ENCODE data around the gene RHOBTB3. TPM values are rescaled to one million over a fixed set of nuclear protein-coding genes. Genes with fewer than 3 reads are reported as not detected.

The RHOBTB3 gene
- total RNA-seq, 4 donors from 2014 or later, result 40.1 to 134 (median 86.9) TPM

DNA sequence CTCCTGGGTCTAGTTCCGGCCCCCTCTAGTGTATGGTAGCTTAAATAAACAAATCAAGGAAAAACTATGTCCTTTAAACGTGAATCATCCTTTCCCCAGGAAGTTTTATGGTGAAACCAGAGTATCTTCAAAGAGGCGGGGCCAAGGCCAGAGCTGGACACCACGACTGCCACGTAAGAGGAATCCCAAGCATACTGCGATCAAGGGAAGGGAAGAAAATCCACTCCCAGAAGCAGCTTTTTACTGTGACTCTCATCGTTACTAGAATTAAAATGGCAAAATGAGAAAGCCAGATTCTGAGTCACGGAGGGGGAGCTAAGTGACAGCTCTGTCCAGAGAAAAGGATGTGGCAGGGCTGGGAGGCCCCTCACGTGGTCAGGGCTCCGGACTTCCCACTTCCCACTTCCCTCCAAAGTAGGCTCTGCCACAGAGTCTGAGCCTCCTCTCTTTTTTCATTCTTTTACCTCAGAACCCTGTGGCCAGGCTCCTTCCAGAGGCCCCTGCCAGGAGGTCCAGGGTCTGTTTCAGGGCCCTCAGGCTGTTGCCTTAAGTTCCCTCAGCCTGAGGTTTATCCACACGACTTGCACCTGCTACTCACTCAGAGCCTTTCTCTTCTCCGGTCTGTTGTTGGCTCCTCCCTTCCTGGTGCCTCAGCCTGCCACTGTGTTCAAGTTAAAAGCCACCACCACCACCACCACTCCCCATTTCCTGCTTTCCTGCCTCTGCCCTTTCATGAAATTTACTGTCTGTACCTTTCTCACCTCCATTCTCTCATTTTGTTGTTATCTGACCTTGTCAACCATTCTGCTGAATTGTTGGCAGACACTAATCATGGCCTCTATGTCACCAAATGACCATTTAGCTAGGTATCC lies 92.8 kb downstream of the RHOBTB3 start:
- DNase-seq (peak; percentile 50 to 79), ATAC-seq (peak; percentile 53 to 59)
- H3K36me3 ChIP-seq, result peaks cover 0 to 20% of the 10 kb centered on the region in 2 donors
- peak overlapping the region; percentile 87 to 92 (median 91) for H3K27ac ChIP-seq
- H3K4me1 ChIP-seq, result peaks cover 34 to 38% of the 10 kb centered on the region in 2 donors
- intact Hi-C loops (cut with DNase I; ENCODE audit: low total_unique reads), result loop anchor here (1.0 to 5.0 kb wide), 3 partner anchors 7 to 878 kb away; no protein-coding TSS in a partner anchor
- no peaks in the 10 kb centered on the region for H3K27me3 ChIP-seq
- TF ChIP-seq CTCF (IDR thresholded peaks at IDR 0.05 in 4 of 5, conservative IDR thresholded peaks at IDR 0.05 in 1 of 5) (no peak), POLR2A (IDR thresholded peaks at IDR 0.05) (peak; percentile 42 to 65)
- in situ Hi-C loops (cut with MboI; ENCODE audit: low sequenced_read_pairs in 4 of 4), result no loop called here
- peak overlapping the region; percentile 75 to 100 (median 84) for H3K4me3 ChIP-seq
- H3K9me3 ChIP-seq, result no peaks in the 10 kb centered on the region

GRCh38 chr5:95824747-95825146 lies 93.6 kb downstream of the RHOBTB3 start:
- intact Hi-C loops (cut with DNase I; ENCODE audit: low total_unique reads) (loop anchor here (5.0 kb wide), 1 partner anchor 878 kb away; no protein-coding TSS in a partner anchor), in situ Hi-C loops (cut with MboI; ENCODE audit: low sequenced_read_pairs in 4 of 4) (loop anchor here in 1 of 4 donors (25.0 kb wide), 1 partner anchor 888 kb away; no protein-coding TSS in a partner anchor)
- H3K4me3 ChIP-seq, result peak overlapping the region in 2 of 4 donors; percentile 75 to 91
- peak overlapping the region; percentile 87 to 92 (median 91) for H3K27ac ChIP-seq
- TF ChIP-seq CTCF (IDR thresholded peaks at IDR 0.05 in 4 of 5, conservative IDR thresholded peaks at IDR 0.05 in 1 of 5) (no peak), POLR2A (IDR thresholded peaks at IDR 0.05) (no peak)
- no peaks in the 10 kb centered on the region for H3K27me3 ChIP-seq
- no peak for ATAC-seq
- peaks cover 26 to 31% of the 10 kb centered on the region in 2 donors for H3K4me1 ChIP-seq
- no peaks in the 10 kb centered on the region for H3K9me3 ChIP-seq
- DNase-seq, result no peak
- H3K36me3 ChIP-seq, result peaks cover 0 to 14% of the 10 kb centered on the region in 2 donors

DNA sequence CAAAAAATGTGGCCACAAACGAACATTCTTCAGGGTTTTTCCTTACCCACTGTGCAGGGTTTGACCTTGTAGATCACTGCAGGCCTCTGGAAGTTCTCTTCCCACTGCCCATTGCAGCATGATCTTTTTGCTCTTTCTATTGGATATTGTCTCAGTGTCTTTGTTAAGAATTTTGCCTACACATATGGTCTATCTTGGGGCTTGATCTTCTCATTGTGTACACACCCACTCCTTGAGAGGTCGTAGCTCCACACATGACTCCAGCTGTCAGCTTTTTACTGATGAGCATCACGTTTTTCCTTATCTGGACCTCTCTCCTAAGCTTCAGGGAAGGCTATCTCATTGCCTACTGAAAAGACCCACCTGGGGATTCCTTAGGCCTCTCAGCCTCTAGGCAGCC lies 94.4 kb downstream of the RHOBTB3 start:
- in situ Hi-C loops (cut with MboI; ENCODE audit: low sequenced_read_pairs in 4 of 4), result loop anchor here in 1 of 4 donors (25.0 kb wide), 1 partner anchor 887 kb away; no protein-coding TSS in a partner anchor
- Histone ChIP-seq H3K9me3 (no peaks in the 10 kb centered on the region), H3K4me3 (no peak overlapping the region), H3K36me3 (peaks cover 0 to 10% of the 10 kb centered on the region in 2 donors), H3K4me1 (peaks cover 19 to 24% of the 10 kb centered on the region in 2 donors), H3K27me3 (no peaks in the 10 kb centered on the region), H3K27ac (no peak overlapping the region)
- intact Hi-C loops (cut with DNase I; ENCODE audit: low total_unique reads), result no loop called here
- TF ChIP-seq CTCF (IDR thresholded peaks at IDR 0.05 in 4 of 5, conservative IDR thresholded peaks at IDR 0.05 in 1 of 5), result no peak
- no peak for TF ChIP-seq POLR2A (IDR thresholded peaks at IDR 0.05)
- no peak for ATAC-seq
- DNase-seq, result no peak

DNA sequence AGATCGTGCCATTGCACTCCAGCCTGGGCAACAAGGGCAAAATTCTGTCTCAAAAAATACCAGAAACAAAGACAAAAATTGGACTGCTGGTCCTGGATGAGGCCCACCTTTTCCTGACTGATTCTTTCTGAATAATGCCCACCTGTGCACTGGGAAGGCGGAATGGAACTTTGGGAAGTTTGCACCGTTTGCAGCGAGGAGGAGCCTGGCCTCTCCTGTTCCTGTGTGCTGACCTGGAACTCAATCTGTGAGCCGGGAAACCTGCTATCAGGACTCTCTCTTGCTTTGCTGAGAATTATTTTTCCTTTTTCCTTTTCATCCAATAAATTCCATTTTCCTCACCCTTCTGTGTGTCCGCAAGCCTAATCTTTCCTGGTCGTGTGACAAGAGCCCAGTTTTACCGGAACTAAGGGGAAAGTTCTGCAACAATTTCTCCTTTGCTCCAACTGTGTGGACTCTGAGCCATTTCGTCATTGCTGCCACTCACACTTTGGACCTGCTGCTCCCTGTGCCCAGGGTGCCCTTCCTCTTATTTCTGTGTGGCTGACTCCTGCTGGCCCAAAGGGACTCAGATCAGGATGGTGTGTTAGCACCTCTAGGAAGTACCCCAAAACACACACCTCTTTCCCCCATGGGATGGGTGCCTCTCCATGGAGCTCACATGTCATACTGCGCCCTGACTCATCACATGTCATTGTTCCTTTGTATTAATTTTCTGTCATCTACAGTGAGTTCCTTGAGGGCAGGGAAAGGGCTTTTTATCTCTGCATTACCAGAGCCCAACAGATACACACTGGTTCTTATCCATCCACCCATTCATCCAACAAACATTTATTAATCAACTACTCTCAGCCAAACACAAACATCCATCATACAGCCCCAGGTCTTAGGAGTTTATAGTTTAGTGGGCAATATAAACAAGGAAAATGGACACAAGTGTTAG lies 96.1 kb downstream of the RHOBTB3 start:
- in situ Hi-C loops (cut with MboI; ENCODE audit: low sequenced_read_pairs in 4 of 4), result loop anchor here in 1 of 4 donors (25.0 kb wide), 1 partner anchor 885 kb away; no protein-coding TSS in a partner anchor
- H3K27ac ChIP-seq, result no peak overlapping the region
- no peak for ATAC-seq

More for the DNA sequence above, 96.1 kb downstream of the RHOBTB3 start:
- no peak for DNase-seq
- Histone ChIP-seq H3K4me1 (peaks cover 18 to 23% of the 10 kb centered on the region in 2 donors), H3K9me3 (no peaks in the 10 kb centered on the region), H3K36me3 (no peaks in the 10 kb centered on the region), H3K4me3 (no peak overlapping the region), H3K27me3 (no peaks in the 10 kb centered on the region)
- TF ChIP-seq POLR2A (IDR thresholded peaks at IDR 0.05) (no peak), CTCF (IDR thresholded peaks at IDR 0.05 in 4 of 5, conservative IDR thresholded peaks at IDR 0.05 in 1 of 5) (no peak)
- intact Hi-C loops (cut with DNase I; ENCODE audit: low total_unique reads), result no loop called here

Measured in gastrocnemius medialis (tissue), 4 donors.